Measurements from ENCODE around the gene GTPBP4.
A peak's percentile ranks its signal among the peaks of the same experiment; 100 is the strongest.
"Not testable (repeated sequence)": the region's sequence is repeated elsewhere in the genome, so short reads cannot be mapped to it uniquely, and the experiment has no call there.

GTPBP4 gene

GRCh38 chr10:988667-989545, 672 bp downstream of the GTPBP4 start:
- DNase-seq (ENCODE audit: low spot score) = peak; percentile 24

GRCh38 chr10:990808-991207, 2.6 kb downstream of the GTPBP4 start:
- DNase-seq (ENCODE audit: low spot score) = no peak

GRCh38 chr10:992467-992866, 4.2 kb downstream of the GTPBP4 start:
- no peak for DNase-seq (ENCODE audit: low spot score)

- DNase-seq (ENCODE audit: low spot score) = no peak
Measured at GRCh38 chr10:992871-993270, 4.6 kb downstream of the GTPBP4 start.

GRCh38 chr10:994836-995558, 6.8 kb downstream of the GTPBP4 start:
- DNase-seq (ENCODE audit: low spot score) = no peak

- no peak for DNase-seq (ENCODE audit: low spot score)
Measured at GRCh38 chr10:995559-995926, 7.3 kb downstream of the GTPBP4 start.

GRCh38 chr10:996031-996430, 7.8 kb downstream of the GTPBP4 start:
- DNase-seq (ENCODE audit: low spot score) = no peak

- DNase-seq (ENCODE audit: low spot score) = no peak
Measured at GRCh38 chr10:997266-998022, 9.2 kb downstream of the GTPBP4 start.

- no peak for DNase-seq (ENCODE audit: low spot score)
Measured at GRCh38 chr10:1002425-1003006, 14.3 kb downstream of the GTPBP4 start.

- DNase-seq (ENCODE audit: low spot score) = no peak
Measured at GRCh38 chr10:1003884-1004670, 15.8 kb downstream of the GTPBP4 start.

- no peak for DNase-seq (ENCODE audit: low spot score)
Measured at GRCh38 chr10:1006573-1006972, 18.3 kb downstream of the GTPBP4 start.

GRCh38 chr10:1007583-1007982, 19.3 kb downstream of the GTPBP4 start:
- no peak for DNase-seq (ENCODE audit: low spot score)

- no peak for DNase-seq (ENCODE audit: low spot score)
Measured at GRCh38 chr10:1009071-1009494, 20.8 kb downstream of the GTPBP4 start.

- DNase-seq (ENCODE audit: low spot score) = not testable (repeated sequence)
Measured at GRCh38 chr10:1009947-1010346, 21.7 kb downstream of the GTPBP4 start.

- no peak for DNase-seq (ENCODE audit: low spot score)
Measured at GRCh38 chr10:1010703-1011102, 22.5 kb downstream of the GTPBP4 start.

GRCh38 chr10:1011696-1012095, 23.5 kb downstream of the GTPBP4 start:
- no peak for DNase-seq (ENCODE audit: low spot score)

- DNase-seq (ENCODE audit: low spot score) = no peak
Measured at GRCh38 chr10:1015688-1016087, 27.5 kb downstream of the GTPBP4 start.

GRCh38 chr10:1019362-1019761, 31.1 kb downstream of the GTPBP4 start:
- DNase-seq (ENCODE audit: low spot score) = no peak

- DNase-seq (ENCODE audit: low spot score) = no peak
Measured at GRCh38 chr10:1020460-1020859, 32.2 kb downstream of the GTPBP4 start.

- DNase-seq (ENCODE audit: low spot score) = no peak
Measured at GRCh38 chr10:1020958-1021357, 32.7 kb downstream of the GTPBP4 start.

GRCh38 chr10:1022413-1022812, 34.2 kb downstream of the GTPBP4 start:
- no peak for DNase-seq (ENCODE audit: low spot score)
